ENCODE results near the gene RABEP1.
A peak's percentile ranks its signal among the peaks of the same experiment; 100 is the strongest.

RABEP1 gene

DNA sequence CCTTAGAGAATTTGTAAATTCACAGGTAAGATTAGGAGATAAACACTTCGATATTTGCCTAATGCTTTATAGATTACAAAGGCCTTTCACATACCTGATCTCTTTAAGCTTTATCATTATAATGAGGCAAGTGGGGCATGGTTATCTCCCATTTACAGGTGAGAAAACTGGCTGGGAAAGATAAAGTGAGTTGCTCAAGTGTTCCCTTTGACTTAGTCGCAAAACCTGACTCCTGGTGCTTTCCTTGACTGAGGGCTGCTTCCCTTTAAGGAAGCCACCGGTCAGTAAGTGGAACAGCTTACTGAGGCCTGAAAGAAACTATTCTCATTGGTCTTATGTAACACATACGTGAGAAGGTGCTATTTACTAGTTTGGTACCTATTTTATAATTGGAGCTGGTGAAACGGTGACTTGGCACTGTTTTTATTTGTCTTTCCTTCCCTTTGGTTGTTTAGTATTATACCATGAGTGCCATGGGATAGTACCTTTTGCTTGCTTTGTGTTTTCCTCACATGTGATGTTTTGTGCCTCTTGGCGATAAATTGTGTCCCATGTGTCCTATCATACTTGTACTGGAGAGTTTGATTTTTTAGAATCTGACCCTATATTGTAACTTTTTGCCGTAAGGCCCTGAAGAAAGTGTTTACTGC is 80.2 kb downstream of the RABEP1 start:
- DNase-seq = no peak

DNA sequence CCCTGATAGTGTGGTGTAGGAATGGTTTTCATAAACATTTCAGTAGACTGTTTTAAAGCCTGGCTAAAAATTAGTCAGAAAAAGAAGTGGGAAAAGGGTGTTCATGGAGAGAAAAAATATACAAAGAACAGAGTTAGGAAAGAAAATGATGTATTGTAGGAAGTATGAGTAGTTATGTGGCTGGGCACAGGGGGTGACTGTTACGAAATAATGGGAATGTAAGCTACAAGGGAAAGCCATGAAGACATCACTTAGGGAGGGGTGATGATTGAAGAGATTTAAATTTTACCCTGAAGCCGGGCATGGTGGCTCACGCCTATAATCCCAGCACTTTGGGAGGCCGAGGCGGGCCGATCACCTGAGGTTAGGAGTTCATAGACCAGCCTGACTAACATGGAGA is 82.1 kb downstream of the RABEP1 start:
- no peak for DNase-seq

DNA sequence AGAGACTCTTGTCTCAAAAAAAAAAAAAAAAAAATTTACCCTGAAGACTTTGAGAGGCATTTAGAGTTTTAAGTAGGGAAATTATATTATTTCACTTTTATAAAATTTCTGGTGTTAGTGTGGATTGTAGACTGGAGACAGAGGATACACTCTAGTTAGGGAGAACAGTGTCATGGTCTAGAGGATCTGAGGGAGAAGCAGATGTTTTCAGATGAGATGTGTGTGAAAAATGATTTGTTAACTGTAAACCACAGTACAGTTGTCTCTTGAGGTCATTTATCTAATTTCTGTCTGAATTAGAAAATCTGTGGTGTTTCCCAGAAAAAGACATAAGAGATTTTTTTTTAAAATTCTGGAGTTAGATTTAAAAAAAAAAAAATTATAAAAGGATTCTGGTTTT is 82.6 kb downstream of the RABEP1 start:
- DNase-seq = no peak

DNA sequence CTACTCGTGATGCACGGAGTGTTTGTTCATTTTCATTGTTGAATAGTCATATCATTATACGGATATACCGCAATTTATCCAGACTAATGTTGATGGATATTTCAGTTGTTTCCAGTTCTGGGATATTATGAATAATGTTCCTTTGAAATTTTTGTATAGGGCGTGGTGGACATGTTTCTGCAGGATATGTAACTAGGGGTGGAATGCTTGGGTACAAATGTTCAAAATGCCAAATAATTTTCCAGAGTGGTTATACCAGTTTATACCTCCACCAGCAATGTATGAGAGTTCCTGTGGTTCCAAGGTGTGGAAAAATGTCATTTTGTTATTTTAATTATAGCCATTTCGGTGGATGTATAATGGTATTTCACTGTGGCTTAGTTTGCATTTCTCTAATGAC is 83.7 kb downstream of the RABEP1 start:
- DNase-seq = no peak

DNA sequence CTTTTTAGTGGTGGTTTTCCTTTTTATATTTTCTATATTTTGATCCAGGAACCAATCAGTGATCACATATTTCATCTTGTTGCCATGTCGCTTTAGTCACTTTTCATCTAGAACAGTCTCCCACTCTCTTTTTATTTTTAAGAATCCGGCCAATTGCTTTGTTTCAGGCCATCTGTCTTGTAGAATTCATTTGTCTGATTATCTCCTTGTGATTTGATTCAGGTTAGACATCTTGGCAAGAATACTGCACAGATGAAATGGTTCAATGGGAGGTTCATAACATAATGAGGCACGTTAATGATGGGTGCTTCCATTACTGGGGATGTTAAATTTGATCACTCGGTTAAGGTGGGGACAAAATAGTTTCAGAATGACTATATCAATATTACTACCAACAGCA is 88.3 kb downstream of the RABEP1 start:
- no peak for DNase-seq

GRCh38 chr17:5373112-5373511 is 91.0 kb downstream of the RABEP1 start:
- DNase-seq = no peak

DNA sequence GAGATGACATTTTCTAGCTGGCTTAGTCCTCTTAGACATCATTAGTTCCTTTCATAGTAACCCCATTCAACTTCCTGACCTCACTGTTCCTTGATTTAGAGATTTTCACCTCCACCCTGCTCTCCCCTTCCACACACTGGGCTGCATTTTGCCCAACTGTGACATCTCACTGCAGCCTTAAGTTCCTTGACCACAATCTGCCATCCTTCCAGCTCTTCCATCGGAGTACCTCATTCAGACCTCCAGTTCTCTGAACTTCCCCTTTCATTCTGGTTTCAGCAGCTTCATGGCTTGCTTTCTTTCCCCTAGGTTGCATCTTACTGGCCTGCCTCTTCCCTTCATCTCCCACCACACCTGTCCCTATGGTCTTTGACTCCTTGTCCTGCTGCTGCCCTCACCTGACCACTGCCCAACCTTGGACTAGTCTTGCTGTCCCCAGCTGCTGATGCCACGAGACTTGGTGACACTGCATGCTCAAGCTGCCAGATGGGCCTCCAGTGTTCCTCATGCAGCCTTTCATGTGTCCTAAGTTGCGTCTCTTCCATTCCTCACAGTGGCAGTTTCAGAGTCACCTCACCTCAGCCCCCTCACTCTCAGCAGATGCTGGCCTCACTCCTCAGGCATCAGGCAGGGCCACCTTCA is 96.6 kb downstream of the RABEP1 start:
- DNase-seq = no peak

GRCh38 chr17:5379351-5380107 is 97.4 kb downstream of the RABEP1 start:
- no peak for DNase-seq

- no peak for DNase-seq
Measured at GRCh38 chr17:5380491-5381135, 98.5 kb downstream of the RABEP1 start.

- no peak for DNase-seq
Measured at GRCh38 chr17:5381542-5381941, 99.5 kb downstream of the RABEP1 start.

DNA sequence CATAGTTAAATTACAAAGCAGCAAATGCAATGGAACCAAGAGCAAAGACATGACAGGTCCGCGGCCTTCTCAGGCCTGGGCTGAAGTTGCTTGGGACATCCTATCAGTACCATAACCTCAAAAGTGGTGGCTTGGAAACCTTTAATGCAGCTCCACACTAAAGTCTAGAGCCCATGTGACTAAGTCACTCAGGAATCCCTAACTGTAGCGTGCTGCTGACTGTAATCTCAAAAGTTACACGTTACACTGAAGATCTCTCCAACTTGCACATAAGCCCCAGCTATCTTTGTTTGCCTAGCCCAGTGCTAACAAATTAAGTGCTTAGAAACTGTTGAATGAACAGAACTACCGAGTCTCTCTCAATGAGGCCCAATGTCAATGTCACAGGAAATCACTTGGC is 109.6 kb downstream of the RABEP1 start:
- no peak for DNase-seq

GRCh38 chr17:5396612-5397011 is 114.5 kb downstream of the RABEP1 start:
- no peak for DNase-seq

DNA sequence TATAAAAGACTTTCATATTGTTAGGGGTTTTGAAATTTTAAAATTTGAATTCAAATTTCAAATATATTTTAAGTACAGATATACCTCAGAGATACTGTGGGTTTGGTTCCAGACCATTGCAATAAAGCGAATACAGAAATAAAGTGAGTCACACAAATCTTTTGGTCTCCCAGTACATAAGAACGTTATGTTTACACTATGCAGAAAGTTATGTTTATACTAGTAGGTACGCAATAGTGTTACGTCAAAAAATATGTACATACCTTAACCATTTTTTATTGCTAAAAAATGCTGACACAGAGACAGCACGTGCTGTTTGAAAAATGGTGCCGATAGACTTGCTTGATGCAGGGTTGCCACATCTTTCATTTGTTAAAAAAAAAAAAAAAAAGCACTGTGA is 117.7 kb downstream of the RABEP1 start:
- no peak for DNase-seq

DNA sequence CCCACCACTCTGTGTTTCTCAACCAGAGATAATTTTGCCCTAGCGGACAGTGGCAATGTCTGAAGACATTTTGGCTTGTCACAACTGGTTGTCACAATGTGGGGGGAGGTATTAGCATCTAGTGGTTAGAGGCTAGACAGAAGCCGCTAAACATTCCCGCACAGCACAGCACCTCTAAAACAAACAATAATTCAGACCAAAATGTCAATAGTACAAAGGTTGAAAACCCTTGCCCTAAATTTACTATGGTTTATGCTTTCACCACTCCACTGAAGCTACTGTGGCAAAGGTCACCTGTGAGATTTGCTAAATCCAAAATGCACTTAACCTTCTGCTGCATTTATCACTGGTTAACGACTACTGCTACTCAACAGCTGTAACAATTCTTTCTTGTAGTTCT is 123.3 kb downstream of the RABEP1 start:
- no peak for DNase-seq

DNA sequence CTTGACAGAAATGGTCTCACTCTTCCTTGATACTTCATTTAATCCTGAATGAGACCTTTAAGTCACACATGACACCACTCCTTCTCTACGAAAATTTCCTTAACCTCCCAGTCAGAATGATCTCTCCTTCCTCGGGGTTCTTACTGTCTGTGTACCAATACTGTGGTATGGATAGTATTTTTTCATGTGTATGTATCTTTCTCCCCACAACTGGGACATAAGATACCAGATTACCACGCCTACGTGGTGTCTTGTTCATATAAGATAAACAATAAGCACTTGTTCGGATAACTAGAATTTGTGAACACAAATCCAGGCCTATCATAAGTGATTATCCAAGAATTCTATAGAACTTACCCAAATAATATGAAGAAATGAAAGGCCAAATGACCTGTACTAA is 126.1 kb downstream of the RABEP1 start:
- DNase-seq = no peak

DNA sequence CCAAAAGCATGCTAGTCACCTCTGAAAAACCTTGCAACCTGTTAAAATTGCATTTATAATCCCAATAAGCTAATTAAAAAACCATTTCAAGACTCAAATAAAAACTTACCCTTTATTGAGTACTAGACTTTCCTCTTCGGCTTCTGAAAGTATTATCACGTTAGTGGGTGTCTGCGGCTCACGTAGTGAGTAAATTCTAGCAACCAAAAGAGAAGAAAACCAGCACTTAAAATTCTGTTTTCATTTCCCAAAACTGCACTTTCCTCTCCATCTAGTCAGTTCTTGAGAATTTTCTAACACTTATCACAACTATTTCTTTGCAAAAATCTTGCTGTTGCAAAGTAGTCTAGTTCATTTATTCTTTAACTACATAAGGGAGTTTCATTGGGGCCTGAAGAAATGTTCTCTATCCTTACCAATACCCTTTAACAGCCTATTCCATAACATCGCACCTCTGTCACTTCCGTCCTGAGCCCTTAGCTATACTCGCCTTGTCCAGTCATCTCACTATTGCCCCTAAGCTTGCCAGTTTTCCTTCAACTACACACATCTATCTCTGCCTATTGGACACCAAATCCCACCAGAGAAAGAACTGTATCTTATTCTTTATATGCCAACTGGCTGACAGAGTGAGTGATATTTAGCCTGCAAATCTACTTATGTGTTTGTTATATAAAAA is 128.6 kb downstream of the RABEP1 start:
- DNase-seq = no peak

DNA sequence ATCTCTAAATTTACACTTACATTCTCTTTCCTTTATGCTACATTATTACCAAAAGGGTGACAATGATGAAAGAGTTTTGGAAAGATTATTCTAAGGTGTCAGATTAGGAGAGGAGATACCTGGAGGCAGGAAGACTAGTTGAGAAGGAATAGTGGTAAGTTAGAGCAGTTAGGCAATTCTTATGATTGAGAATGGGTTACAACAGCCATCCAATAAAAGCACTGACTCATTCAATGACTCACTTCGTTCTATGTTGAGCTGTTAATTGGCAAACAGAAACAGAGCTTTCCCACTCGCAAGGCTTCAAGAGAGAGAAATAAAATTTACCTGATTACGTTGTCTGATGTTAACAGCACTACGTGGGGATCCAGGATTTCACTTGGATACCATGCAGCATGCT is 131.6 kb downstream of the RABEP1 start:
- DNase-seq = peak in 1 of 2 donors; percentile 6

DNA sequence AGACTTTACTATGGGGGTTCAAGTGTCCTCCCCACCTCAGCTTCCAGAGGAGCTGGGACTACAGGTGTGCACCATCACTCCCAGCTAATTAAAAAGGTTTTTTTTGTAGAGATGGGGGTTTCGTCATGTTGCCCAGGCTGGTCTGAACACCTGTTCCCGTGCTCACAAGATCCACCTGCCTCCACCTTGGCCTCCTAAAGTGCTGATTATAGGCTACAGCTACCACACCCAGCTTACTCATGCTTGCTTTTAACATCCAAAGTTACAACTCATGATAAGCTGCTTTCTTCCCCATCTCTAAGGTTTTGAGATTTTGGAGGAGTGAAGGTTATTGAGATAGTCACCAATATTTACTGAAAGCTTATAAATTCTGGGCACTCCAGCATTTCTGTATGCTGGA is 134.8 kb downstream of the RABEP1 start:
- DNase-seq = no peak

- DNase-seq = no peak
Measured at GRCh38 chr17:5418858-5419355, 136.8 kb downstream of the RABEP1 start.

GRCh38 chr17:5419356-5419958 is 137.4 kb downstream of the RABEP1 start, which contains the start of gene NUP88:
NUP88 (minus strand) TSS chr17:5419662; CDS start chr17:5419650, 12 bp downstream.
- DNase-seq = peak; percentile 98 to 99

- DNase-seq = peak; percentile 96 to 98
Measured at GRCh38 chr17:5419959-5420653, 138.0 kb downstream of the RABEP1 start, which contains the start of gene RPAIN. RPAIN (plus strand) TSS chr17:5420182; CDS start chr17:5420211, 29 bp downstream.

- no peak for DNase-seq
Measured at GRCh38 chr17:5422505-5422904, 140.4 kb downstream of the RABEP1 start.
